H54 (cell line): ENCODE results near the gene FSTL4.

Experiments used
- DNase-seq: peaks from one replicate; pipeline ENCODE4 v3.0.0; 2011; ENCODE audit warnings: low spot score, mixed read lengths; ENCODE audit not compliant: insufficient read length
- FAIRE-seq: peaks from 3 replicates; lab custom pipeline; 2011; peaks lifted over from hg19 to GRCh38; lab: Jason Lieb, UNC
- POLR2A ChIP-seq: IDR thresholded peaks from 2 replicates; pipeline ENCODE4 v1.6.1; 2011; ENCODE audit warnings: low read depth, mild to moderate bottlenecking, low read length

The FSTL4 gene

GRCh38 chr5:133612249-133612860 is at the start of gene FSTL4:
TSS of gene FSTL4 (minus strand) at chr5:133612541.
- TF ChIP-seq POLR2A: no peak
- no peak for DNase-seq
- FAIRE-seq: no peak

- no peak for TF ChIP-seq POLR2A
- FAIRE-seq: no peak
These were observed 49.0 kb upstream of the FSTL4 start for GRCh38 chr5:133661389-133661788.

GRCh38 chr5:133658327-133658726 is 46.0 kb upstream of the FSTL4 start:
- DNase-seq: no peak
- FAIRE-seq: no peak
- no peak for TF ChIP-seq POLR2A

More at GRCh38 chr5:133661389-133661788, 49.0 kb upstream of the FSTL4 start:
- no peak for DNase-seq

- TF ChIP-seq POLR2A: no peak
These were observed 44.7 kb upstream of the FSTL4 start for GRCh38 chr5:133657036-133657435.

GRCh38 chr5:133655966-133656365 is 43.6 kb upstream of the FSTL4 start:
- DNase-seq (no peak), FAIRE-seq (no peak)
- TF ChIP-seq POLR2A: no peak

More at GRCh38 chr5:133657036-133657435, 44.7 kb upstream of the FSTL4 start:
- DNase-seq (no peak), FAIRE-seq (no peak)

GRCh38 chr5:133653760-133654049 is 41.4 kb upstream of the FSTL4 start:
- FAIRE-seq (no peak), DNase-seq (no peak)
- TF ChIP-seq POLR2A: no peak

- no peak for TF ChIP-seq POLR2A
- FAIRE-seq (no peak), DNase-seq (no peak)
These were observed 40.8 kb upstream of the FSTL4 start for GRCh38 chr5:133652951-133653759.

GRCh38 chr5:133644000-133644865 is 31.9 kb upstream of the FSTL4 start:
- no peak for DNase-seq
- no peak for TF ChIP-seq POLR2A
- FAIRE-seq: no peak

GRCh38 chr5:133643365-133643764 is 31.0 kb upstream of the FSTL4 start:
- FAIRE-seq (no peak), DNase-seq (no peak)
- no peak for TF ChIP-seq POLR2A

- DNase-seq (no peak), FAIRE-seq (no peak)
- no peak for TF ChIP-seq POLR2A
These were observed 29.9 kb upstream of the FSTL4 start for GRCh38 chr5:133642153-133642722.

- FAIRE-seq (no peak), DNase-seq (no peak)
- no peak for TF ChIP-seq POLR2A
These were observed 29.3 kb upstream of the FSTL4 start for GRCh38 chr5:133641683-133642082.

GRCh38 chr5:133639850-133640528 is 27.6 kb upstream of the FSTL4 start:
- no peak for TF ChIP-seq POLR2A
- no peak for FAIRE-seq
- DNase-seq: no peak

- no peak for TF ChIP-seq POLR2A
- no peak for DNase-seq
- FAIRE-seq: no peak
These were observed 26.1 kb upstream of the FSTL4 start for GRCh38 chr5:133638436-133638835.
